CD4-positive, alpha-beta T cell treated with Interleukin-21 for 1 hour (primary cell): ENCODE results near the gene HOXD9.

Experiments
- DNase-seq: peaks from one replicate; pipeline ENCODE4 v3.0.0-alpha.2; 2020

HOXD9 gene

GRCh38 chr2:176140513-176141317 is 18.2 kb downstream of the HOXD9 start:
- peak; percentile 62 for DNase-seq

GRCh38 chr2:176142281-176142680 is 19.8 kb downstream of the HOXD9 start:
- DNase-seq: no peak

GRCh38 chr2:176145085-176145969 is 22.8 kb downstream of the HOXD9 start:
- DNase-seq: no peak

GRCh38 chr2:176146101-176146500 is 23.6 kb downstream of the HOXD9 start:
- no peak for DNase-seq

- DNase-seq: no peak
Measured at GRCh38 chr2:176146645-176147044, 24.1 kb downstream of the HOXD9 start.

- DNase-seq: no peak
Measured at GRCh38 chr2:176147210-176147799, 24.8 kb downstream of the HOXD9 start.

- no peak for DNase-seq
Measured at GRCh38 chr2:176147800-176148496, 25.4 kb downstream of the HOXD9 start.

GRCh38 chr2:176148751-176149421 is 26.4 kb downstream of the HOXD9 start:
- DNase-seq: no peak

GRCh38 chr2:176149481-176149938 is 27.0 kb downstream of the HOXD9 start:
- no peak for DNase-seq

- DNase-seq: no peak
Measured at GRCh38 chr2:176149939-176150583, 27.5 kb downstream of the HOXD9 start.

- no peak for DNase-seq
Measured at GRCh38 chr2:176150584-176151441, 28.3 kb downstream of the HOXD9 start.

- DNase-seq: no peak
Measured at GRCh38 chr2:176151442-176152287, 29.1 kb downstream of the HOXD9 start, which contains the start of gene HOXD4. Gene HOXD4, plus strand, starts transcription at chr2:176151550. Its CDS starts 84 bp downstream, at chr2:176151634.

GRCh38 chr2:176152350-176153181 is 30.0 kb downstream of the HOXD9 start:
- DNase-seq: no peak

- no peak for DNase-seq
Measured at GRCh38 chr2:176154576-176155252, 32.2 kb downstream of the HOXD9 start.

- no peak for DNase-seq
Measured at GRCh38 chr2:176155356-176156044, 33.0 kb downstream of the HOXD9 start.

GRCh38 chr2:176156301-176156806 is 33.8 kb downstream of the HOXD9 start:
- no peak for DNase-seq
